Esophagus squamous epithelium (tissue), 4 donors: Measurements from ENCODE around the gene CDH11.

Experiments
- POLR2A ChIP-seq, 4 donors: fragments of 450-650 bp; IDR thresholded peaks; one replicate each; pipeline ENCODE4 v1.6.1; 2017; ENCODE audit warnings: antibody characterized with exemption in 4 of 4, mild to moderate bottlenecking in 4 of 4, moderate library complexity in 3 of 4
- TF ChIP-seq, protein P1 (sequence below), 6 experiments: fragments of 450-650 bp in 4 of 6; fragments of 200-600 bp in 2 of 6; sonication (generic) in 2 of 6; IDR thresholded peaks; one replicate each; pipeline ENCODE4 v1.5.1; 2016 to 2019; ENCODE audit warnings: antibody characterized with exemption in 6 of 6, mild to moderate bottlenecking in 4 of 6, moderate library complexity in 4 of 6

DNA sequence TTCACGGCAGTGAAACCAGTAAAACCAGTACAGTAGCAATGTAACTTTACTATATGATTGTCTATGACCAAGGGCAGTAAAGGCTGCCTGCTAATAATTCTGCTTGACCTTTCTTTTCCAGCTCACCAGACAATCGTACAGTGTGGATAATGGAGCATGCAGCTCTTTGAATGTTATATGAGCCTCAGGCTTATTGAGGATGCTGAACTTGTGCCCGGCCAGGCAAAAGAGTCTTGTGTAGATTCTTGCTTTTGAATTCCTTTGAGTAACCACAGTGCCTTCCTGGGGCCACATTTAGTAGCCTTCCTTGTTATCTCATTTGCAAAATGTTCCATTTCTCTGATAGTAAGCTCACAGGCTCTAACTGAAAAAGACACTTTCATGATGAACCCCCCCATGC is 131.8 kb downstream of the CDH11 start:
- TF ChIP-seq, protein P1, sequence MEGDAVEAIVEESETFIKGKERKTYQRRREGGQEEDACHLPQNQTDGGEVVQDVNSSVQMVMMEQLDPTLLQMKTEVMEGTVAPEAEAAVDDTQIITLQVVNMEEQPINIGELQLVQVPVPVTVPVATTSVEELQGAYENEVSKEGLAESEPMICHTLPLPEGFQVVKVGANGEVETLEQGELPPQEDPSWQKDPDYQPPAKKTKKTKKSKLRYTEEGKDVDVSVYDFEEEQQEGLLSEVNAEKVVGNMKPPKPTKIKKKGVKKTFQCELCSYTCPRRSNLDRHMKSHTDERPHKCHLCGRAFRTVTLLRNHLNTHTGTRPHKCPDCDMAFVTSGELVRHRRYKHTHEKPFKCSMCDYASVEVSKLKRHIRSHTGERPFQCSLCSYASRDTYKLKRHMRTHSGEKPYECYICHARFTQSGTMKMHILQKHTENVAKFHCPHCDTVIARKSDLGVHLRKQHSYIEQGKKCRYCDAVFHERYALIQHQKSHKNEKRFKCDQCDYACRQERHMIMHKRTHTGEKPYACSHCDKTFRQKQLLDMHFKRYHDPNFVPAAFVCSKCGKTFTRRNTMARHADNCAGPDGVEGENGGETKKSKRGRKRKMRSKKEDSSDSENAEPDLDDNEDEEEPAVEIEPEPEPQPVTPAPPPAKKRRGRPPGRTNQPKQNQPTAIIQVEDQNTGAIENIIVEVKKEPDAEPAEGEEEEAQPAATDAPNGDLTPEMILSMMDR (IDR thresholded peaks at IDR 0.05) = no peak
- no peak for TF ChIP-seq POLR2A (IDR thresholded peaks at IDR 0.05)
